Activated CD4-positive, alpha-beta T cell treated with anti-CD3 and anti-CD28 coated beads, Interleukin-2, amount 50 U/mL, for 4 hours (primary cell): ENCODE data around the gene MT1H.

Experiments
- DNase-seq, 2 experiments: peaks; one replicate each; pipeline ENCODE4 v3.0.0-alpha.2; 2020

Gene MT1H

GRCh38 chr16:56636616-56637413 is 32.8 kb upstream of the MT1H start:
- no peak for DNase-seq

- DNase-seq = no peak
Observed at GRCh38 chr16:56637814-56638750, 31.5 kb upstream of the MT1H start, which contains the start of gene MT1A. Gene MT1A, plus strand, starts transcription at chr16:56638666. Its CDS starts 73 bp downstream, at chr16:56638739.

GRCh38 chr16:56639045-56639444 is 30.6 kb upstream of the MT1H start:
- no peak for DNase-seq

GRCh38 chr16:56640076-56640475 is 29.5 kb upstream of the MT1H start:
- DNase-seq = no peak

- DNase-seq = no peak
Observed at GRCh38 chr16:56641166-56641565, 28.4 kb upstream of the MT1H start.

GRCh38 chr16:56643080-56643778 is 26.4 kb upstream of the MT1H start:
- peak; percentile 60 to 63 for DNase-seq

GRCh38 chr16:56643833-56644232 is 25.8 kb upstream of the MT1H start:
- DNase-seq = no peak

GRCh38 chr16:56645311-56645710 is 24.3 kb upstream of the MT1H start:
- DNase-seq = no peak

GRCh38 chr16:56645838-56646237 is 23.8 kb upstream of the MT1H start:
- no peak for DNase-seq

GRCh38 chr16:56647641-56648431 is 21.8 kb upstream of the MT1H start:
- DNase-seq = no peak

GRCh38 chr16:56649271-56649670 is 20.3 kb upstream of the MT1H start:
- DNase-seq = no peak

- DNase-seq = no peak
Observed at GRCh38 chr16:56649820-56650219, 19.8 kb upstream of the MT1H start.

- DNase-seq = no peak
Observed at GRCh38 chr16:56651586-56651985, 18.0 kb upstream of the MT1H start, which contains the start of gene MT1B. Gene MT1B, plus strand, starts transcription at chr16:56651886. Its CDS starts 68 bp downstream, at chr16:56651954.

GRCh38 chr16:56652600-56652999 is 17.0 kb upstream of the MT1H start:
- no peak for DNase-seq

GRCh38 chr16:56653218-56653617 is 16.4 kb upstream of the MT1H start:
- DNase-seq = no peak

- DNase-seq = peak; percentile 59 to 64
Observed at GRCh38 chr16:56657555-56658326, 11.9 kb upstream of the MT1H start, which contains the start of gene MT1F. Gene MT1F, plus strand, starts transcription at chr16:56657959. Its CDS starts 100 bp downstream, at chr16:56658059.

GRCh38 chr16:56658327-56658875 is 11.2 kb upstream of the MT1H start:
- no peak for DNase-seq

GRCh38 chr16:56662357-56663354 is 7.0 kb upstream of the MT1H start:
- DNase-seq = no peak

GRCh38 chr16:56664506-56664905 is 5.1 kb upstream of the MT1H start:
- DNase-seq = no peak
